GM12865 (cell line): ENCODE measurements around the gene NKTR.

Experiments used
- DNase-seq: peaks from one replicate; pipeline ENCODE4 v3.0.0; 2010; ENCODE audit warnings: low read depth
- H3K4me3 ChIP-seq: 2 replicates; pipeline ENCODE4 v1.5.1; 2011; ENCODE audit warnings: mild to moderate bottlenecking, low read depth, low read length, control low read depth
- TF ChIP-seq, protein P1 (sequence below): IDR thresholded peaks from 2 replicates; pipeline ENCODE4 v1.5.1; 2011; ENCODE audit warnings: low read length, control low read depth, low read depth, inconsistent platforms; ENCODE audit not compliant: insufficient read depth; ENCODE audit errors: missing control alignments

Gene NKTR

DNA sequence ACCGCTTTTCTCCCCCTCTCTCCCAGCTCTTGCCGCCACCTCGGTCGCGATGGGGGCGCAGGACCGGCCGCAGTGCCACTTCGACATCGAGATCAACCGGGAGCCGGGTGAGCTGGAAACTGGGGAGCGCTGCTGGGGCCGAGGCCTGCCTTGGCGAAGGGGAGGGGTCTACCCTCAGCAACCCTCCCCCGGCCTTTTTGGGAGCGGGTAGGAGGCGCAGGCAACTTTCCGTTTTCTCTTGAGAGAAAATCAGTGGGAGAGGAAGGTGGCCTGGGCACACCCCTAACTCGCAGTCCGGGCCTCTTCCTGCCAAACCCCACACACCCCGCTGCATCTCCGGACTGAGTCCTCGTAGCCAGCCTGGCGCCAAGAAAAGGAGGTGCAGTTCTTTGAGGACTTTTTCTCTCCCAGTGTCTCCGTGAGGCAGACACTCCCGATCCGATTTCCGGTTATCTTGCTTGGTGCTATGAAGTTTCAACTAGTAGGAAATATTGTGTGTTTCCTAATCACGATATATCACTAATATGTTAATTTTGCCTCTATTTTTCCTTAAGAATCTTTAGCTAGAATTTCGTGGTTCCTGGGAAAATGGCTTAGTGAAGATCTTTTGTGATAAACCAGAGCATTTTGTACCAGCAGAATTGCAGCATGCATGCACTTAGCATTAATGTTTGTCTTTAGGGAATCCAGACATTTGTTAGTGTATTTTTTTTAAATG lies 631 bp downstream of the NKTR start:
- peak; percentile 82 for DNase-seq
- TF ChIP-seq, protein P1, sequence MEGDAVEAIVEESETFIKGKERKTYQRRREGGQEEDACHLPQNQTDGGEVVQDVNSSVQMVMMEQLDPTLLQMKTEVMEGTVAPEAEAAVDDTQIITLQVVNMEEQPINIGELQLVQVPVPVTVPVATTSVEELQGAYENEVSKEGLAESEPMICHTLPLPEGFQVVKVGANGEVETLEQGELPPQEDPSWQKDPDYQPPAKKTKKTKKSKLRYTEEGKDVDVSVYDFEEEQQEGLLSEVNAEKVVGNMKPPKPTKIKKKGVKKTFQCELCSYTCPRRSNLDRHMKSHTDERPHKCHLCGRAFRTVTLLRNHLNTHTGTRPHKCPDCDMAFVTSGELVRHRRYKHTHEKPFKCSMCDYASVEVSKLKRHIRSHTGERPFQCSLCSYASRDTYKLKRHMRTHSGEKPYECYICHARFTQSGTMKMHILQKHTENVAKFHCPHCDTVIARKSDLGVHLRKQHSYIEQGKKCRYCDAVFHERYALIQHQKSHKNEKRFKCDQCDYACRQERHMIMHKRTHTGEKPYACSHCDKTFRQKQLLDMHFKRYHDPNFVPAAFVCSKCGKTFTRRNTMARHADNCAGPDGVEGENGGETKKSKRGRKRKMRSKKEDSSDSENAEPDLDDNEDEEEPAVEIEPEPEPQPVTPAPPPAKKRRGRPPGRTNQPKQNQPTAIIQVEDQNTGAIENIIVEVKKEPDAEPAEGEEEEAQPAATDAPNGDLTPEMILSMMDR, result no peak
- H3K4me3 ChIP-seq, result peak overlapping the region; percentile 96

DNA sequence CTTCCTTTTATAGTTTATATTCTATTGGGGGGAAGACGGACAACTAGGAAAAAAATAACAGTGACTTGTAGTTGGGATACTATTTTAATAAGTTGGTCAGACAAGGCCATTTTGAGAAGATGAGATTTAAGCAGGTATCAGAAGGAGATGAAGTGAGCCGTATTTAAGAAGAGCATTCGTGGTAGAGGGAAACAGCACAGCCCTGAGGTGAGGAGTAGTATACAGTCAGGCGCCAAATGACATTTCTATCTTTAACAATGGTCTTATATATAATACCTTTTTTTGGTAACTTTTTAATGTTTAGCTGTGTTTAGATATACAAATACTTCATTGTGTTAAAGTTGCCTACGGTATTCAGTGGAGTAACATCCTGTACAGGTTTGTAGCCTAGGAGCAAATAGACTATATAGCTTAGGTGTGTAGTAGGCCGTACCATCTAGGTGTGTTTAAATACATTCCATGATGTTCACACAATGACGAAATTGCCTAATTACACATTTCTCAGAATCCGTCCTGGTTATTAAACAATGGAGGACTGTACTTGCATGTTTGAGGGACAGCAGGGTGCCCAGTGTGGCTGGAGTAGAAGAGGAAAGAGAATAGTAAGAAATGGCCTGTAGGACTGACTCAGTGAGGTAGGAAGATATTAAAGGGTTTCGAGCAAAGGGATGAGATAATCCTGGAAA lies 1.6 kb downstream of the NKTR start:
- TF ChIP-seq, protein P1, result no peak
- H3K4me3 ChIP-seq, result peak overlapping the region; percentile 96
- peak; percentile 52 for DNase-seq

DNA sequence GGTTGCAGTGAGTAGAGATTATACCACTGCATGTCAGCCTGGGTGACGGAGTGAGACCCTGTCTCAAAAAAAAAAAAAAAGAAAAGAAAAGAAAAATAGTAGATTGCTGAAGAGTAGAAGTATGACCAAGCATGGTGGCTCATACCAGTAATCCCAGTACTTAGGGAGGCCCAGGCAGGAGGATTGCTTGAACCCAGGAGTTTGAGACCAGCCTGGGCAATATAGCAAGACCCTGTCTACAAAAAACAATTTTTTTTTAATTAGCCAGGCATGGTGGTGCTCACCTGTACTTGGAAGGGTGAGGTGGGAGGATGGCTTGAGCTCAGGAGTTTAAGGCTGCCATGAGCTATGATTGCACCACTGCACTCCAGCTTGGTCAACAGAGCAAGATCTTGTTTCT lies 2.5 kb downstream of the NKTR start:
- TF ChIP-seq, protein P1, result no peak
- no peak overlapping the region for H3K4me3 ChIP-seq

DNA sequence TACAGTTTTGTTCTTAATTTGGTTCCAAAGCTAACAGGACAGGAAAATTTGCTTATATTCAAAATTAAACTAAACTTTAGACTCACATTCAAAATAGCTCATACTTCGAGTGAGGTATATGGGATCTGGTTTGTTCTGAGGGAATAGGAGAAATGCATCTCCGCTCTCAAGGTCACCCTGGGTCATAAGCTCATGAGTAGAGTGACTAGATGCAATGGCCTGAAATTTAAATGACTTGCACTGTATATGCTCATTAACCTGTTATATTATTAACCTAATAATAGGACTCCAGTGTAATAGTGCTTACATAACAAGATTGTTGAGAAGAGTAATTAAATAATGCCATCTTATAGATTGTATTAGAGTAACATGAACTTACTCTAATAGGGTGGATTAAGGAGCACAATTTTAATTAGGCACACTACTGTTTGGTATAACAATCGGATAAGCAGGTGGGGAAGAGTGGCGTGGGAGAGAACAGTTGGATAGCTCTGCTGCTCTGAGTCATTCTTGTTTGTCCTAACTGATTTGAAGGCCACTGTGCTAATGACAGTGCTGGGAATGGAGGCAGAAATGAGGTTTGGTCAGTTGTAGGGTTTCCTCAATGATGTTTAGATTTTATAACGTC lies 5.2 kb downstream of the NKTR start:
- TF ChIP-seq, protein P1, result no peak
- H3K4me3 ChIP-seq, result no peak overlapping the region
- DNase-seq, result no peak

More for the DNA sequence above, 2.5 kb downstream of the NKTR start:
- no peak for DNase-seq

DNA sequence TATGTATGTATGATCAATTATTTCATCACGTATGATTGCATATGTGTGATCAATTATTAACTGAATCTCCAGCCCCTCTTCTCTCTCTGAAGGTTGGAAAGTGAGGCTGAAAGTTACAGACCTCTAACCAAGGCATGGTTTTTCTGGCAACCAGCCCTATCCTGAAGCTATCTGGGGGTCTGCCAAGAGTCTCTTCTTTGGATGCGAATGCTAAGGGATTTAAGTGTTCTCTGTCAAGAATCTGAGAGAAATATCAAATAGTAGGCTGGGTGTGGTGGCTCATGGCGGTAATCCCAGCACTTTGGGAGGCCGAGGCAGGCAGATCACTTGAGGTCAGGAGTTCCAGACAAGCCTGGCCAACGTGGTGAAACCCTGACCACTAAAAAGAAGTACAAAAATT lies 8.1 kb downstream of the NKTR start:
- TF ChIP-seq, protein P1, result no peak
- no peak overlapping the region for H3K4me3 ChIP-seq
- DNase-seq, result no peak

DNA sequence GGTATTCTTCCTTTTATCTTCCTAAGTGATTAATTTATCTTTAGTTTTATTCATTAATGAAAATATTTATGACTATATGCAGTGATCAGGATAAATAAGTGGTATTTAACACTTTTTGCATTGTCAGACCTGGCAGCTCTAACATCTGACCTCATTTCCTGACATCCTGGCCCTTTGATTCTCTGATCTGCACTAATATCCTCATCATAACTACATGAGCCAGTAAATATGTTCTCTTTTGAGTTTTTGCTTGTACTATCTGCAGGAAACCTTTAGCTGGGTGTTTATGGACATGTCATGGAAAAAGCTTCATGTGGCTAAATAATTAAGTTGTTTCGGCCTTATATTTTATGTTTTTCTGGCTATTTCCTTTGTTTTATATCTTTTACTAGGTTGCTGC lies 10.5 kb downstream of the NKTR start:
- TF ChIP-seq, protein P1, result no peak
- no peak overlapping the region for H3K4me3 ChIP-seq
- DNase-seq, result no peak
